OCI-LY1 (cell line): ENCODE measurements around the gene NUCB1.

ENCODE experiments used
- EZH2 ChIP-seq: fragments of 200-600 bp; sonication (generic), shearing (Covaris generic); IDR thresholded peaks from 2 replicates; pipeline ENCODE4 v1.8.0; 2017; ENCODE audit warnings: borderline replicate concordance, mixed run types, mild to moderate bottlenecking, antibody characterized with exemption, low read length, moderate library complexity, mixed read lengths
- TF ChIP-seq, protein P1 (sequence below): fragments of 200-600 bp; sonication (generic), shearing (Covaris generic); IDR thresholded peaks from 2 replicates; pipeline ENCODE4 v1.5.1; 2017; ENCODE audit warnings: mild to moderate bottlenecking, antibody characterized with exemption, low read length, moderate library complexity, mixed read lengths

DNA sequence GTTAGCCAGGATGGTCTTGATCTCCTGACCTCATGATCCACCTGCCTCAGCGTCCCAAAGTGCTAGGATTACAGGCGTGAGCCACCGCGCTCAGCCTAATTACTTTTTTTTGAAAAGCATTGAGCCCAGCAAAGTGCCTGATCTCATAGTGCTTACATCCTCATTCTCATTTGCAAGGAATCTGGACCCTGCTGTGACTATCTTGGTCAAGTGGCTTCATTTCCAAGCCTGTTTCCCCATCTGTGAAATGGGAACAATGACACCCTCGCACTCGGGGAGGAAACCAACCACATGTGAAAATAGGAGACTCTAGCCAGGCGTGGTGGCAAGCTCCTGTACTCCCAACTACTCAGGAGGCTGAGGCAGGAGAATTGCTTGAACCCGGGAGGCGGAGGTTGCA lies 30.1 kb upstream of the NUCB1 start:
- TF ChIP-seq, protein P1, sequence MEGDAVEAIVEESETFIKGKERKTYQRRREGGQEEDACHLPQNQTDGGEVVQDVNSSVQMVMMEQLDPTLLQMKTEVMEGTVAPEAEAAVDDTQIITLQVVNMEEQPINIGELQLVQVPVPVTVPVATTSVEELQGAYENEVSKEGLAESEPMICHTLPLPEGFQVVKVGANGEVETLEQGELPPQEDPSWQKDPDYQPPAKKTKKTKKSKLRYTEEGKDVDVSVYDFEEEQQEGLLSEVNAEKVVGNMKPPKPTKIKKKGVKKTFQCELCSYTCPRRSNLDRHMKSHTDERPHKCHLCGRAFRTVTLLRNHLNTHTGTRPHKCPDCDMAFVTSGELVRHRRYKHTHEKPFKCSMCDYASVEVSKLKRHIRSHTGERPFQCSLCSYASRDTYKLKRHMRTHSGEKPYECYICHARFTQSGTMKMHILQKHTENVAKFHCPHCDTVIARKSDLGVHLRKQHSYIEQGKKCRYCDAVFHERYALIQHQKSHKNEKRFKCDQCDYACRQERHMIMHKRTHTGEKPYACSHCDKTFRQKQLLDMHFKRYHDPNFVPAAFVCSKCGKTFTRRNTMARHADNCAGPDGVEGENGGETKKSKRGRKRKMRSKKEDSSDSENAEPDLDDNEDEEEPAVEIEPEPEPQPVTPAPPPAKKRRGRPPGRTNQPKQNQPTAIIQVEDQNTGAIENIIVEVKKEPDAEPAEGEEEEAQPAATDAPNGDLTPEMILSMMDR, result no peak
- no peak for TF ChIP-seq EZH2
